KMS-11 (cell line): ENCODE measurements around the gene MCC.

ENCODE experiments used
- H2AFZ ChIP-seq: fragments of 200-600 bp; sonication (generic); 2 replicates; pipeline ENCODE4 v1.6.1; 2016; ENCODE audit warnings: antibody characterized with exemption, mixed run types, low read depth
- H3K27ac ChIP-seq: fragments of 200-600 bp; sonication (generic); 2 replicates; pipeline ENCODE4 v1.6.1; 2016; ENCODE audit warnings: mild to moderate bottlenecking, mixed run types
- H3K27me3 ChIP-seq: fragments of 200-600 bp; sonication (generic); 2 replicates; pipeline ENCODE4 v1.6.1; 2017; ENCODE audit warnings: mild to moderate bottlenecking, low read depth, mixed run types, moderate library complexity; ENCODE audit not compliant: insufficient read depth
- H3K36me3 ChIP-seq: fragments of 200-600 bp; sonication (generic); 2 replicates; pipeline ENCODE4 v1.6.1; 2017; ENCODE audit warnings: mild to moderate bottlenecking, mixed run types; ENCODE audit not compliant: insufficient read depth
- H3K4me1 ChIP-seq: fragments of 200-600 bp; sonication (generic); 2 replicates; pipeline ENCODE4 v1.6.1; 2016; ENCODE audit warnings: mild to moderate bottlenecking, low read depth, mixed run types; ENCODE audit not compliant: poor library complexity, severe bottlenecking
- H3K4me2 ChIP-seq: fragments of 200-600 bp; sonication (generic); 2 replicates; pipeline ENCODE4 v1.7.0; 2016; ENCODE audit warnings: mild to moderate bottlenecking, mixed run types
- H3K4me3 ChIP-seq: fragments of 200-600 bp; sonication (generic); IDR thresholded peaks from 2 replicates; pipeline ENCODE4 v1.6.1; 2017; ENCODE audit warnings: low read depth, low read length, mixed read lengths; ENCODE audit not compliant: insufficient read depth
- H3K79me2 ChIP-seq: fragments of 200-600 bp; sonication (generic); 2 replicates; pipeline ENCODE4 v1.6.1; 2016; ENCODE audit warnings: low read depth, mixed run types; ENCODE audit not compliant: insufficient read depth
- H3K9ac ChIP-seq: fragments of 200-600 bp; sonication (generic); 2 replicates; pipeline ENCODE4 v1.6.1; 2016; ENCODE audit warnings: mild to moderate bottlenecking, mixed run types
- H4K20me1 ChIP-seq: fragments of 200-600 bp; sonication (generic); 2 replicates; pipeline ENCODE4 v1.6.1; 2016; ENCODE audit warnings: mild to moderate bottlenecking, mixed run types; ENCODE audit not compliant: insufficient read depth
- CTCF ChIP-seq: fragments of 200-600 bp; sonication (generic); conservative IDR thresholded peaks from 2 replicates; pipeline ENCODE4 v1.6.1; 2017; ENCODE audit warnings: low read depth, mild to moderate bottlenecking, antibody characterized with exemption, low read length, moderate library complexity, mixed read lengths

Gene MCC

GRCh38 chr5:113278976-113279375 is 209.3 kb downstream of the MCC start:
- no peak overlapping the region for H3K9ac ChIP-seq
- no peaks in the 10 kb centered on the region for H3K36me3 ChIP-seq
- H3K4me3 ChIP-seq = no peak overlapping the region
- no peak overlapping the region for H3K4me2 ChIP-seq
- H3K27ac ChIP-seq = no peak overlapping the region
- H2AFZ ChIP-seq = no peak overlapping the region
- H4K20me1 ChIP-seq = no peaks in the 10 kb centered on the region
- no peaks in the 10 kb centered on the region for H3K79me2 ChIP-seq
- TF ChIP-seq CTCF = no peak
- no peaks in the 10 kb centered on the region for H3K27me3 ChIP-seq
- no peaks in the 10 kb centered on the region for H3K4me1 ChIP-seq

- H3K9ac ChIP-seq = no peak overlapping the region
- H3K4me3 ChIP-seq = no peak overlapping the region
- no peaks in the 10 kb centered on the region for H3K36me3 ChIP-seq
- no peak overlapping the region for H3K4me2 ChIP-seq
- no peak overlapping the region for H3K27ac ChIP-seq
- H4K20me1 ChIP-seq = no peaks in the 10 kb centered on the region
- H3K79me2 ChIP-seq = no peaks in the 10 kb centered on the region
- TF ChIP-seq CTCF = no peak
- H3K4me1 ChIP-seq = no peaks in the 10 kb centered on the region
- H3K27me3 ChIP-seq = no peaks in the 10 kb centered on the region
- no peak overlapping the region for H2AFZ ChIP-seq
These were observed 211.8 kb downstream of the MCC start for GRCh38 chr5:113276493-113276892.

- Histone ChIP-seq H3K4me2 (no peak overlapping the region), H3K4me1 (no peaks in the 10 kb centered on the region), H3K36me3 (no peaks in the 10 kb centered on the region), H3K27me3 (no peaks in the 10 kb centered on the region), H3K27ac (no peak overlapping the region), H3K9ac (no peak overlapping the region), H3K4me3 (no peak overlapping the region), H2AFZ (no peak overlapping the region), H3K79me2 (no peaks in the 10 kb centered on the region), H4K20me1 (no peaks in the 10 kb centered on the region)
- TF ChIP-seq CTCF = no peak
These were observed 212.3 kb downstream of the MCC start for GRCh38 chr5:113276001-113276400.

GRCh38 chr5:113274836-113275414 is 213.3 kb downstream of the MCC start:
- Histone ChIP-seq H4K20me1 (no peaks in the 10 kb centered on the region), H3K4me1 (no peaks in the 10 kb centered on the region), H3K27ac (no peak overlapping the region), H3K9ac (no peak overlapping the region), H3K36me3 (no peaks in the 10 kb centered on the region), H3K4me3 (no peak overlapping the region), H2AFZ (no peak overlapping the region), H3K27me3 (no peaks in the 10 kb centered on the region), H3K4me2 (no peak overlapping the region), H3K79me2 (no peaks in the 10 kb centered on the region)
- no peak for TF ChIP-seq CTCF
